Measurements from ENCODE around the gene ENTPD8. TPM values are rescaled to one million over a fixed set of nuclear protein-coding genes. Genes with fewer than 3 reads are reported as not detected.
A peak's percentile ranks its signal among the peaks of the same experiment; 100 is the strongest.

The ENTPD8 gene
- total and polyA plus RNA-seq, 10 of the 15 experiments (the other 5 are each of a cell fraction or from before 2014, with no cell fraction given) = not detected

GRCh38 chr9:137445930-137446431 lies 4.8 kb upstream of the ENTPD8 start:
- ChIA-PET POLR2A (interaction anchor here (1.4 kb wide), 1 partner anchor 147 kb away, joined by 3 read pairs; no protein-coding TSS in a partner anchor), RAD21 (ENCODE audit: unreplicated experiment) (interaction anchor here (1.4 kb wide), 1 partner anchor 23 kb away, joined by 4 read pairs; the partner anchor contains the start of genes EXD3 and NOXA1), CTCF (interaction anchor here (0.7 to 3.9 kb wide), 10 partner anchors 13 to 209 kb away, joined by 3 to 25 read pairs (median 4); partner anchors contain the start of genes EXD3, NOXA1, NSMF and TOR4A), SMC1A (ENCODE audit: uncharacterized antibody, unreplicated experiment) (no interaction called here)
- WGBS (ENCODE audit: insufficient coverage, insufficient replicate concordance, low lambda C conversion rate, missing lambda C conversion rate) = 41% methylated on average over 19 of the region's 19 CpGs
- no peak overlapping the region for H3K4me3 ChIP-seq
- H4K20me1 ChIP-seq (ENCODE audit: control insufficient read depth, insufficient read depth) = no peaks in the 10 kb centered on the region
- BruUV-seq (replicated peaks) = no TSS peak
- TF ChIP-seq HDAC6 (IDR thresholded peaks at IDR 0.05; ENCODE audit: unreplicated experiment) (no peak), STAT3 (IDR thresholded peaks at IDR 0.05; ENCODE audit: low read depth, low read length) (no peak), ZNF592 (IDR thresholded peaks at IDR 0.05) (no peak), POU2F2 (IDR thresholded peaks at IDR 0.05; ENCODE audit: borderline replicate concordance, low read depth, low read length) (no peak), SIX5 (IDR thresholded peaks at IDR 0.05; ENCODE audit: low read depth, low read length, severe bottlenecking) (no peak), PKNOX1 (IDR thresholded peaks at IDR 0.05) (no peak), NFIC (IDR thresholded peaks at IDR 0.05; ENCODE audit: low read depth, low read length) (no peak), E2F8 (IDR thresholded peaks at IDR 0.05; ENCODE audit: low read depth, partially characterized antibody) (no peak), LARP7 (IDR thresholded peaks at IDR 0.05) (no peak)
- H3K9me3 ChIP-seq (replicated peaks; ENCODE audit: control insufficient read depth, insufficient read depth, low read length) = no peaks in the 10 kb centered on the region
- DNase-seq (ENCODE audit: low read depth, low spot score) (no peak), FAIRE-seq (no peak), ATAC-seq (no peak)
- no peaks in the 10 kb centered on the region for H3K36me3 ChIP-seq (ENCODE audit: control insufficient read depth in 2 of 2, insufficient read depth in 2 of 2, low read length in 1 of 2)
- H3K27me3 ChIP-seq (replicated peaks in 1 of 2; ENCODE audit: control insufficient read depth in 2 of 2, insufficient read depth in 2 of 2, low read length in 1 of 2) = no peaks in the 10 kb centered on the region
- H3K4me1 ChIP-seq (ENCODE audit: control insufficient read depth, insufficient read depth, low read length) = peaks cover 8% of the 10 kb centered on the region
- H2AFZ ChIP-seq (ENCODE audit: control insufficient read depth, low read depth, low read length) = no peak overlapping the region
- H3K79me2 ChIP-seq (ENCODE audit: control insufficient read depth, insufficient read depth, low read length) = no peaks in the 10 kb centered on the region
- in situ Hi-C loops (cut with MboI) = loop anchor here (5.0 kb wide), 1 partner anchor 154 kb away; no protein-coding TSS in a partner anchor
- H3K9ac ChIP-seq (ENCODE audit: control insufficient read depth, insufficient read depth, low read length) = no peak overlapping the region
- peak overlapping the region; percentile 41 for H3K4me2 ChIP-seq (ENCODE audit: control insufficient read depth, insufficient read depth)
- no peak overlapping the region for H3K27ac ChIP-seq (ENCODE audit: control insufficient read depth, insufficient read depth)
- intact Hi-C loops (cut with micrococcal nuclease; ENCODE audit: unreplicated experiment) = loop anchor here (2.0 kb wide), 3 partner anchors 23 to 159 kb away; partner anchors contain the start of genes EXD3 and NOXA1
